ENCODE results near the gene MEGF6.

- no peak for TF ChIP-seq EZH2 (IDR thresholded peaks at IDR 0.05; ENCODE audit: borderline replicate concordance)
- TF ChIP-seq, protein P1, sequence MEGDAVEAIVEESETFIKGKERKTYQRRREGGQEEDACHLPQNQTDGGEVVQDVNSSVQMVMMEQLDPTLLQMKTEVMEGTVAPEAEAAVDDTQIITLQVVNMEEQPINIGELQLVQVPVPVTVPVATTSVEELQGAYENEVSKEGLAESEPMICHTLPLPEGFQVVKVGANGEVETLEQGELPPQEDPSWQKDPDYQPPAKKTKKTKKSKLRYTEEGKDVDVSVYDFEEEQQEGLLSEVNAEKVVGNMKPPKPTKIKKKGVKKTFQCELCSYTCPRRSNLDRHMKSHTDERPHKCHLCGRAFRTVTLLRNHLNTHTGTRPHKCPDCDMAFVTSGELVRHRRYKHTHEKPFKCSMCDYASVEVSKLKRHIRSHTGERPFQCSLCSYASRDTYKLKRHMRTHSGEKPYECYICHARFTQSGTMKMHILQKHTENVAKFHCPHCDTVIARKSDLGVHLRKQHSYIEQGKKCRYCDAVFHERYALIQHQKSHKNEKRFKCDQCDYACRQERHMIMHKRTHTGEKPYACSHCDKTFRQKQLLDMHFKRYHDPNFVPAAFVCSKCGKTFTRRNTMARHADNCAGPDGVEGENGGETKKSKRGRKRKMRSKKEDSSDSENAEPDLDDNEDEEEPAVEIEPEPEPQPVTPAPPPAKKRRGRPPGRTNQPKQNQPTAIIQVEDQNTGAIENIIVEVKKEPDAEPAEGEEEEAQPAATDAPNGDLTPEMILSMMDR (IDR thresholded peaks at IDR 0.05; ENCODE audit: poor library complexity), result no peak
Measured at GRCh38 chr1:3522112-3522511, 89.2 kb downstream of the MEGF6 start.

Measured in hepatocyte (in vitro differentiated cells).